GM23338 (cell line): Measurements from ENCODE around the gene COMMD3. TPM values are rescaled to one million over a fixed set of nuclear protein-coding genes. Genes with fewer than 3 reads are reported as not detected.

Experiments used
- ATAC-seq: fragments of 200-7000 bp; cut with Tn5 transposase; 3 replicates; pipeline ENCODE4 v1.9.1; 2020
- DNase-seq: peaks from one replicate; pipeline ENCODE4 v3.0.0-alpha.2; 2015; ENCODE audit warnings: low spot score
- H2AFZ ChIP-seq: fragments of 200-600 bp; sonication (generic); 2 replicates; pipeline ENCODE4 v1.8.0; 2016; ENCODE audit warnings: antibody characterized with exemption, mild to moderate bottlenecking, moderate library complexity
- H3F3A ChIP-seq: fragments of 200-600 bp; sonication (generic); replicated peaks from 2 replicates; pipeline ENCODE4 v1.8.0; 2017; ENCODE audit warnings: antibody characterized with exemption, mixed run types, low read depth
- H3K27ac ChIP-seq: fragments of 200-600 bp; sonication (generic); 2 replicates; pipeline ENCODE4 v1.6.1; 2016; ENCODE audit warnings: low read depth
- H3K27me3 ChIP-seq: fragments of 200-600 bp; sonication (generic); 2 replicates; pipeline ENCODE4 v1.8.0; 2016; ENCODE audit warnings: mild to moderate bottlenecking, mixed run types, moderate library complexity; ENCODE audit not compliant: insufficient read depth
- H3K36me3 ChIP-seq: fragments of 200-600 bp; sonication (generic); 2 replicates; pipeline ENCODE4 v1.8.0; 2016; ENCODE audit warnings: mild to moderate bottlenecking; ENCODE audit not compliant: insufficient read depth
- H3K4me1 ChIP-seq: fragments of 200-600 bp; sonication (generic); 2 replicates; pipeline ENCODE4 v1.8.0; 2016; ENCODE audit warnings: mild to moderate bottlenecking, moderate library complexity; ENCODE audit not compliant: insufficient read depth
- H3K4me2 ChIP-seq: fragments of 200-600 bp; sonication (generic); 2 replicates; pipeline ENCODE4 v1.7.1; 2017; ENCODE audit warnings: mixed run types
- H3K4me3 ChIP-seq: fragments of 200-600 bp; sonication (generic); 2 replicates; pipeline ENCODE4 v1.6.1; 2016; ENCODE audit warnings: mixed run types
- H3K79me2 ChIP-seq: fragments of 200-600 bp; sonication (generic); replicated peaks from 2 replicates; pipeline ENCODE4 v1.8.0; 2017; ENCODE audit warnings: mild to moderate bottlenecking; ENCODE audit not compliant: insufficient read depth
- H3K9me2 ChIP-seq: fragments of 200-600 bp; sonication (generic); 2 replicates; pipeline ENCODE4 v1.8.0; 2017; ENCODE audit not compliant: insufficient read depth
- H4K20me1 ChIP-seq: fragments of 200-600 bp; sonication (generic); replicated peaks from 2 replicates; pipeline ENCODE4 v1.8.0; 2017; ENCODE audit warnings: mild to moderate bottlenecking; ENCODE audit not compliant: insufficient read depth
- H3K27ac Mint-ChIP-seq: 2 replicates; pipeline ENCODE4 v1.8.0; 2020; ENCODE audit warnings: inconsistent platforms, mild to moderate bottlenecking, moderate library complexity, mixed read lengths
- H3K27me3 Mint-ChIP-seq: 3 replicates; pipeline ENCODE4 v1.8.0; 2022; ENCODE audit warnings: low read depth, mild to moderate bottlenecking, moderate library complexity, mixed read lengths, inconsistent platforms; ENCODE audit not compliant: insufficient read depth, poor library complexity
- H3K36me3 Mint-ChIP-seq: 3 replicates; pipeline ENCODE4 v1.8.0; 2021; ENCODE audit warnings: low read depth, mild to moderate bottlenecking, inconsistent platforms, moderate library complexity, mixed read lengths
- H3K4me1 Mint-ChIP-seq: 3 replicates; pipeline ENCODE4 v1.8.0; 2020; ENCODE audit warnings: mild to moderate bottlenecking, inconsistent platforms, mixed read lengths
- H3K4me3 Mint-ChIP-seq: 3 replicates; pipeline ENCODE4 v1.8.0; 2021; ENCODE audit warnings: moderate library complexity, mild to moderate bottlenecking, inconsistent platforms, mixed read lengths
- H3K9me3 Mint-ChIP-seq: 3 replicates; pipeline ENCODE4 v1.8.0; 2020; ENCODE audit warnings: moderate library complexity, mild to moderate bottlenecking, inconsistent platforms, mixed read lengths
- CREB1 ChIP-seq: fragments of 250-450 bp; sonication (Bioruptor Pico); IDR thresholded peaks from 2 replicates; pipeline ENCODE4 v1.5.0; 2020; ENCODE audit warnings: low read depth, mild to moderate bottlenecking, moderate library complexity
- CTCF ChIP-seq, 2 experiments: fragments of 200-600 bp in 1 of 2; sonication (generic) in 1 of 2; conservative IDR thresholded peaks; 2 replicates each; pipeline versions ENCODE4 v1.5.1 to v1.6.1; 2016 to 2017; ENCODE audit warnings: antibody characterized with exemption in 2 of 2, low read depth in 2 of 2, mild to moderate bottlenecking in 2 of 2, moderate library complexity in 1 of 2
- ETS1 ChIP-seq: IDR thresholded peaks from 2 replicates; pipeline ENCODE4 v1.6.1; 2016; ENCODE audit warnings: antibody characterized with exemption
- EZH2 ChIP-seq: fragments of 200-600 bp; sonication (generic); IDR thresholded peaks from one replicate; pipeline ENCODE4 v1.8.0; 2017; ENCODE audit warnings: antibody characterized with exemption, mild to moderate bottlenecking, low read depth; ENCODE audit not compliant: unreplicated experiment
- EZH2phosphoT487 ChIP-seq: fragments of 200-600 bp; sonication (generic); IDR thresholded peaks from one replicate; pipeline ENCODE4 v1.8.1; 2018; ENCODE audit warnings: antibody characterized with exemption; ENCODE audit not compliant: unreplicated experiment
- JUNB ChIP-seq: IDR thresholded peaks from one replicate; pipeline ENCODE4 v1.6.1; 2016; ENCODE audit warnings: antibody characterized with exemption; ENCODE audit not compliant: unreplicated experiment
- NANOG ChIP-seq: IDR thresholded peaks from 2 replicates; pipeline ENCODE4 v1.6.1; 2016; ENCODE audit warnings: antibody characterized with exemption, borderline replicate concordance
- POLR2AphosphoS5 ChIP-seq: IDR thresholded peaks from 2 replicates; pipeline ENCODE4 v1.6.1; 2016; ENCODE audit warnings: antibody characterized with exemption, low read depth
- REST ChIP-seq: IDR thresholded peaks from one replicate; pipeline ENCODE4 v1.6.1; 2018; ENCODE audit warnings: antibody characterized with exemption; ENCODE audit not compliant: unreplicated experiment
- STAT1 ChIP-seq: IDR thresholded peaks from one replicate; pipeline ENCODE4 v1.6.1; 2016; ENCODE audit warnings: antibody characterized with exemption; ENCODE audit not compliant: unreplicated experiment
- ZNF114 ChIP-seq: fragments of 250-450 bp; sonication (Bioruptor Pico); IDR thresholded peaks from 2 replicates; pipeline ENCODE4 v1.5.0; 2020; ENCODE audit warnings: mild to moderate bottlenecking, moderate library complexity
- ZNF331 ChIP-seq: fragments of 250-450 bp; sonication (Bioruptor Pico); IDR thresholded peaks from 2 replicates; pipeline ENCODE4 v1.5.0; 2020; ENCODE audit warnings: low read depth, mild to moderate bottlenecking, moderate library complexity
- ZNF462 ChIP-seq: fragments of 250-450 bp; sonication (Bioruptor Pico); IDR thresholded peaks from 2 replicates; pipeline ENCODE4 v1.5.0; 2020; ENCODE audit warnings: mild to moderate bottlenecking, moderate library complexity
- polyA plus RNA-seq: library from polyadenylated mRNA; unstranded; fragments of >200 nt; fragmentation: Nextera tagmentation; extraction: Ambion mirVana; gene quantifications from 2 replicates; pipeline ENCODE4 v1.2.1, GENCODE V29; 2016
- total RNA-seq: library from RNA; depleted of rRNA; stranded (reverse); fragments of >200 nt; shearing (Covaris generic); gene quantifications from 2 replicates; pipeline ENCODE4 v1.2.3, GENCODE V29; 2014

COMMD3 gene
- total and polyA plus RNA-seq, 2 experiments from 2014 or later: 1.1 to 5.2 TPM

- Mint-ChIP-seq H3K4me1 (peaks cover 30% of the 10 kb centered on the region), H3K4me3 (no peak overlapping the region), H3K27me3 (peaks cover 12% of the 10 kb centered on the region), H3K9me3 (no peaks in the 10 kb centered on the region), H3K36me3 (no peaks in the 10 kb centered on the region), H3K27ac (no peak overlapping the region)
- 0 out of 2 replicates have a peak, but pooled peaks cover 5% of the 10 kb centered on the region for H3F3A ChIP-seq
- H2AFZ ChIP-seq: peak overlapping the region; percentile 49
- H4K20me1 ChIP-seq: no peaks in the 10 kb centered on the region
- no peaks in the 10 kb centered on the region for H3K79me2 ChIP-seq
- DNase-seq: peak; percentile 2
- H3K4me1 ChIP-seq: peaks cover 32% of the 10 kb centered on the region
- 0 out of 2 replicates have a peak overlapping the region, but pooled peaks have one; percentile 35 for H3K27ac ChIP-seq
- H3K27me3 ChIP-seq: no peaks in the 10 kb centered on the region
- H3K4me2 ChIP-seq: peak overlapping the region; percentile 55
- H3K36me3 ChIP-seq: no peaks in the 10 kb centered on the region
- H3K9me2 ChIP-seq: 0 out of 2 replicates have a peak, but pooled peaks cover 9% of the 10 kb centered on the region
- ATAC-seq: no peak
- H3K4me3 ChIP-seq: no peak overlapping the region
- TF ChIP-seq EZH2 (no peak), ZNF114 (CRISPR knock-in tag) (no peak), REST (no peak), ZNF331 (CRISPR knock-in tag) (no peak), STAT1 (no peak), NANOG (no peak), EZH2phosphoT487 (no peak), ETS1 (no peak), CREB1 (CRISPR knock-in tag) (no peak), ZNF462 (CRISPR knock-in tag) (no peak), CTCF (conservative IDR thresholded peaks at IDR 0.05; ENCODE audit: low read depth in 2 of 2) (no peak), POLR2AphosphoS5 (no peak), JUNB (no peak)
These were observed 37.8 kb upstream of the COMMD3 start for GRCh38 chr10:22278441-22278782.
